NOMO-1 treated with DMSO at 0.1 percent for 48 hours (cell line): ENCODE measurements around the gene SSH2.
"Not testable (repeated sequence)": the region's sequence is repeated elsewhere in the genome, so short reads cannot be mapped to it uniquely, and the experiment has no call there.

Experiments used
- DNase-seq: peaks from one replicate; lab custom pipeline; 2025; ENCODE audit not compliant: unreplicated experiment; lab: John Stamatoyannopoulos, UW

SSH2 gene

DNA sequence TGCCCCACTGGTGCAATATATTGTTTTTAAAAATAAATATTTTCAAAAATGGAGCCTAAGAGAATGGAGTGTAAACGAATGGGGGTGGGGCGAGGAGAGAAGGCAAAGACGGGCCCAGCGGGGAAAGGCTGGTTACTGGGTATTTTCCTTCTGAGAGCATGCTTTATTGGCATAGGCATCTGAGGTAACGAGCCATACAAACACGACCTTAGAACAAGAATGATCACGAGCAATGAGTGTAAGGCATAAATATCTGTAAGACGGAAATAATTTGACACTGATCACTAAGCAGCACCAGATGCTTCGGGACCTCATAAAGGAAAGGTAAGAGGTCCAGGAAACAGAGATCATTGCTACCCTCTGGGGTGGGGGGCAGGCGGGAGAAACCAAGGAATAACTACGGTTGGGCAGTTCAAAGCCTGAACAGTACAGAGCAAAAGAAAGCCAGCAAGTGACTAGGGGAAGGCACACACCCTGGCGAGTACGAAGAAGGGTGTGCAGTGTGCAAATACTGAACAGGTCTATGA, 959 bp downstream of the SSH2 start:
- peak; percentile 37 for DNase-seq

DNA sequence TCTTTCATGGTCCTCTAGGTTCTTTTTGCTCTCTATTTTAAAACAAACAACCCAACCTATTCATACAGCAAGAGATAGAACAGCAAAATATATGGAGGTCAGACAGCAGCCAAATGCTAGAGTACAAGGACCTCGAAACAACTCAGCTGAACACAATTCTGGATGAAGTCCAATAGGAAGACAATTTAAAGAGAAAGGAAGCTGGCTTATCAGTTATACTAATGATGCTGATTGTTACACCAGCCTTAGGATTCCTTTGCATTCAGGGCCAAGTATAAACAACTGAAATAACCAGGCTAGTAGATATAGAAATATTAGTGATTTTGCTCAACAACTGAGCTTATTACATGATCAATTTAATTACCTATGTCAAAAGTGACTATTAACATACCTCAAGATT, 2.5 kb downstream of the SSH2 start:
- DNase-seq, result no peak

DNA sequence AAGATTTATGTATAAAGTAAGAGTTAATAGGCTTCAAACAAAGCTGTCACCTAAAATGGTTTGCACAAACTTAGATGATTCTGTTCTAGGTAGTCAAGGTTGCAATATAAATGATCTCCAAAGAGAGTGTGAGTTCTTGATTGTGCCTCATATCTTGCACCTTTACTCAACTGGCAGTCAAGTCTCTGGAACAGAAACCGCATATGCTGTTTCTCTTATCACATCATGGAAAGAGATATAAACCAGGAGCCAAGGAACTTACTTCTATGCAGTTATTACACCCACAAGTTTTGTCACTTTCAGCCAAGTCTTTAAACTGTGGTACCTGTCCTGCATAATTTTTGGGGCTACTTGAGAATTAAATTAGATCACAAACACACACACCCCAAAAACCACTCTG, 5.2 kb downstream of the SSH2 start:
- DNase-seq, result no peak

- DNase-seq, result no peak
Observed at GRCh38 chr17:29918922-29919856, 10.8 kb downstream of the SSH2 start.

DNA sequence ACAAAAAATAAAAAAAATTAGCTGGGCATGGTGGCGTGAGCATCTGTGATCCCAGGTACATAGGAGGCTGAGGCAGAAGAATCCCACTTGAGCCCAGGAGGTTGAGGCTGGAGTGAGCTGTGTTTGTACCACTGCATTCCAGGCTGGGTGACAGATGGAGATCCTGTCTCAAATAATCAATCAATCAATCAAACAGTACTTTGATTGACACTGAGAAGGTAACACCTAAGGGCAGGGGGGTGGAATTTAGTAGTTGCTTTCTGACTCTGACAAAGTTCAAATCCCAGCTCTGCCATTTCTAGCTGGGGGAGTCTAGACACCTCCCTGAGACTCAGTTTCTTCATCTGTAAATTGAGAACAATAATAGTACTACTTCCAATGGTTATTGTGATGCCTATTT, 12.0 kb downstream of the SSH2 start:
- DNase-seq, result no peak

DNA sequence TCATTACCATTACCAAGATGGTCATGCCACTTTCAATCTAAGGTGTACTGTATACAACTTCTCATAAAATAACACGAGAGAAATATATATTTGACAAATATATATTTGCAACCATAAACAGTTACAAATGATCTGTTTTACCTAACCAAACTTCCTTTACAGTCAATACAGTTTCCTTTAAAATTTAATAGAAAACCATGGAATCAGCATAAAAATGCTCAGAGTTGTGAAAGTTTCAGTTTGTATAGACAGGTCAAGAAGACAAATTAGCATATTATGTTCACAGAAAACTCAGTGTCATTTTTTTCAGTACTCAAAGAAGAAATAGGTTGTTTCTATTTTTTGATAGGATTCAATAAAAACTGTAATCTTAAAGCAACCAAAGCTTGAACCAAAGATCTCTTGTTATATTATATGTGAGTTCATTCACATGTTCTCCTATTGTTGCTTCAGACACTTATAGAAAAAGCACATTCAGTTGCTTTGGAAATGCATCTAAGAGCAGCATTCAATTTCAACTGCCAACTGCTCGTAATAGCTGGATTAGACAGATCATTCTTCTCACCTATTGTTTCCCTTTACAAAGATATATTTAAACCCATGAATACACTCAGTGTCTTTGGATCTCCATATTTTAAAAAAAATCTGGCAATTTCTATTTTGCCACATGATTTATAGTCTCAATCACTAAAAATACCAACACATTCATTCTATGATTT, 15.1 kb downstream of the SSH2 start:
- no peak for DNase-seq

- DNase-seq, result no peak
Observed at GRCh38 chr17:29911641-29912177, 18.3 kb downstream of the SSH2 start.

DNA sequence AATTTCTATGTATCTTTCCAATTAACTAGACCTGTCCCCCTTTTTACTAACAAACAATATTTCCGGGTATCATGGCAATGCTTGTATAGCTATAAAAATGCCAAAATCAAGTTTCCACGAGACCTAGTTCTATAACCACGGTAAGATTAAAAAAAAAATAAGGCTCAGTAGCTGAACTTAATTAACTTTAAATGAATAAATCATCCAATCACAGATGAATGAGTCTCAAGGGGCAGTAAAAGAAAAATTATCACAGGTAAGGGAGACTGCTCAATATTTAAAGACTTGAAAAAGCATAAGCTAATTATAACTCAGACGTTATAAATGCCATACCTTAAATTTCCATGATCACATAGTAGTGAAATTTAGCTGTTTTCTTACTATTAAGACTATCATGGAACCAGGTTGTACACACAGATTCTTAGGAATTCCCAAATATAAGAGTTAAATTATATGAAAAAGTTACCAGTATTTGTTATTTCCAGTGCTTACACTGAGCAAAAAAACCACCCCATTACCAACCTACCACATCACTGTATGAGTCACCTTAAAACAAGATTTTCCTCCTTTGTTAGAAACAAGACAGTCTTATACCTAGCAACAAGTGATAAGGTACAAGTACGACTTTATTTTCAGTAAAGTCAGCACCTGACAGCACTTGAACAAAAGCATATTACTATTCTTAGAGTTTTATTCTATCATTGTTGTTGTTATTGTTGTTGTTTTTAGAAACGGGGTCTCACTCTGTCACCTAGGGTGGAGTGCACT, 20.6 kb downstream of the SSH2 start:
- DNase-seq, result no peak

DNA sequence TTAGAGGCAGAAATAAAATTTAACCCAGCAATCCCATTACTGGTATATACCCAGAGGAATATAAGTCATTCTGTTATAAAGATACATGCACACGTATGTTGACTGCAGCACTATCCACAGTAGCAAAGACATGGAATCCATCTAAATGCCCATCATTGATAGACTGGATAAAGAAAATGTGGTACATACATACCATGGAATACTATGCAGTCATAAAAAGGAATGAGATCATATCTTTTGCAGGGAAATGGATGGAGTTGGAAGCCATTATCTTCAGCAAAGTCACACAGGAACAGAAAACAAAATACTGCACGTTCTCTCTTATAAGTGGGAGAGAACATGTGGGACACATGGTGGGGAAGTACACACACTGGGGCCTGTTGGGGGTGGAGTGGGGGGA, 23.1 kb downstream of the SSH2 start:
- no peak for DNase-seq

GRCh38 chr17:29905879-29906167, 24.2 kb downstream of the SSH2 start:
- no peak for DNase-seq

DNA sequence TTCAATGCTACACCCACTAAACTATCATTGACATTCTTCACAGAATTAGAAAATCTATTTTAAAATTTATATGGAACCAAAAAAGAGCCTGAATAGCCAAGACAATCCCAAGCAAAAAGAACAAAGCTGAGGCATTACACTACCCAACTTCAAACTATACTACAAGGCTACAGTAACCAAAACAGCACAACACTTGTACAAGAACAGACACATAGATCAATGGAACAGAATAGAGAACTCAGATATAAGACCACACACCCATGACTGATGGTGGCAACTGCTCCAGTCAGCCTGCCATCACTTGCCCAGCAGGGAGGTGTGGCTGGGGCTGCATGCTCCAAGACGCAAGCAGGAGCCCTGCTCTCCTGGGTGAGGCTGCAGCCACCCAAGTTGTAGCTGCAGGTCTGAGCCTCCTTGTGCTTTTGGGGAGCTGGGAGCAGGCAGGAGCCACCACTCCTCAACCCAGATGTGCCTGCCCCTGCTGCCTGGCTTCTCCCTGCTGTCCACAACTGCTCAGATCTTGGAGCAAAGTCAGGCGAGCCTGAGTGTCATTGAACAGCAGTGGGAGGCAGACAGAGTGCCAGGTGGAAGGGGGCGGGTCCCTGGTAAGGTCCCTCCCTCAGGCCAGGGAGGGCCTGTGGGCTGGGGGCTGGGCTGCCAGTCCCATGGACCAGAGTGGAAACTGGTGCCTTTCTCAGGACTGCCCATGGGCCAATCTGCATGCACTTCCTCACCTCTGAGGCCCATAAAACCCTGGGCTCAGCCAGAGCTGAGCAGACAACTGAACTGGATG, 24.7 kb downstream of the SSH2 start:
- DNase-seq, result no peak

- DNase-seq, result no peak
Observed at GRCh38 chr17:29903471-29903870, 26.6 kb downstream of the SSH2 start.

DNA sequence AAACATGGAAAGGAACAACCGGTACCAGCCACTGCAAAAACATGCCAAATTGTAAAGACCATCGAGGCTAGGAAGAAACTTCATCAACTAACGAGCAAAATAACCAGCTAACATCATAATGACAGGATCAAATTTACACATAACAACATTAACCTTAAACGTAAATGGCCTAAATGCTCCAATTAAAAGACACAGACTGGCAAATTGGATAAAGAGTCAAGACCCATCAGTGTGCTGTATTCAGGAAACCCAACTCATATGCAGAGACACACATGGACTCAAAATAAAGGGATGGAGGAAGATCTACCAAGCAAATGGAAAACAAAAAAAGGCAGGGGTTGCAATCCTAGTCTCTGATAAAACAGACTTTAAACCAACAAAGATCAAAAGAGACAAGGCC, 32.9 kb downstream of the SSH2 start:
- DNase-seq, result not testable (repeated sequence)

- DNase-seq, result no peak
Observed at GRCh38 chr17:29892201-29892600, 37.8 kb downstream of the SSH2 start.

GRCh38 chr17:29891131-29891530, 38.9 kb downstream of the SSH2 start:
- DNase-seq, result no peak

- DNase-seq, result peak; percentile 91
Observed at GRCh38 chr17:29885031-29885640, 44.9 kb downstream of the SSH2 start.

GRCh38 chr17:29883497-29883896, 46.5 kb downstream of the SSH2 start:
- DNase-seq, result no peak

- DNase-seq, result no peak
Observed at GRCh38 chr17:29881256-29881655, 48.8 kb downstream of the SSH2 start.

GRCh38 chr17:29880031-29880430, 50.0 kb downstream of the SSH2 start:
- no peak for DNase-seq
